AG09319 (cell line): ENCODE measurements around the gene ATE1.

Source experiments
- DNase-seq: peaks from one replicate; pipeline ENCODE4 v3.0.0-alpha.2; 2010; ENCODE audit warnings: low read depth; ENCODE audit errors: extremely low read depth
- CTCF ChIP-seq: IDR thresholded peaks from 2 replicates; pipeline ENCODE4 v1.5.1; 2011; ENCODE audit warnings: low read depth, mild to moderate bottlenecking, inconsistent platforms, low read length, moderate library complexity

The ATE1 gene

GRCh38 chr10:121886181-121886580 is 41.6 kb downstream of the ATE1 start:
- TF ChIP-seq CTCF, result no peak
- DNase-seq, result no peak

- TF ChIP-seq CTCF, result no peak
- no peak for DNase-seq
Observed at GRCh38 chr10:121880895-121881294, 46.9 kb downstream of the ATE1 start.

GRCh38 chr10:121879476-121879875 is 48.4 kb downstream of the ATE1 start:
- DNase-seq, result no peak
- TF ChIP-seq CTCF, result no peak

- DNase-seq, result no peak
- no peak for TF ChIP-seq CTCF
Observed at GRCh38 chr10:121873236-121873635, 54.6 kb downstream of the ATE1 start.

- TF ChIP-seq CTCF, result no peak
- DNase-seq, result no peak
Observed at GRCh38 chr10:121870413-121870812, 57.4 kb downstream of the ATE1 start.

GRCh38 chr10:121865554-121865953 is 62.3 kb downstream of the ATE1 start:
- no peak for DNase-seq
- TF ChIP-seq CTCF, result no peak

- no peak for TF ChIP-seq CTCF
- no peak for DNase-seq
Observed at GRCh38 chr10:121864653-121865052, 63.2 kb downstream of the ATE1 start.

- DNase-seq, result no peak
- TF ChIP-seq CTCF, result no peak
Observed at GRCh38 chr10:121864168-121864567, 63.7 kb downstream of the ATE1 start.
